ENCODE results near the gene KCNK4.
A peak's percentile ranks its signal among the peaks of the same experiment; 100 is the strongest.

Gene KCNK4

DNA sequence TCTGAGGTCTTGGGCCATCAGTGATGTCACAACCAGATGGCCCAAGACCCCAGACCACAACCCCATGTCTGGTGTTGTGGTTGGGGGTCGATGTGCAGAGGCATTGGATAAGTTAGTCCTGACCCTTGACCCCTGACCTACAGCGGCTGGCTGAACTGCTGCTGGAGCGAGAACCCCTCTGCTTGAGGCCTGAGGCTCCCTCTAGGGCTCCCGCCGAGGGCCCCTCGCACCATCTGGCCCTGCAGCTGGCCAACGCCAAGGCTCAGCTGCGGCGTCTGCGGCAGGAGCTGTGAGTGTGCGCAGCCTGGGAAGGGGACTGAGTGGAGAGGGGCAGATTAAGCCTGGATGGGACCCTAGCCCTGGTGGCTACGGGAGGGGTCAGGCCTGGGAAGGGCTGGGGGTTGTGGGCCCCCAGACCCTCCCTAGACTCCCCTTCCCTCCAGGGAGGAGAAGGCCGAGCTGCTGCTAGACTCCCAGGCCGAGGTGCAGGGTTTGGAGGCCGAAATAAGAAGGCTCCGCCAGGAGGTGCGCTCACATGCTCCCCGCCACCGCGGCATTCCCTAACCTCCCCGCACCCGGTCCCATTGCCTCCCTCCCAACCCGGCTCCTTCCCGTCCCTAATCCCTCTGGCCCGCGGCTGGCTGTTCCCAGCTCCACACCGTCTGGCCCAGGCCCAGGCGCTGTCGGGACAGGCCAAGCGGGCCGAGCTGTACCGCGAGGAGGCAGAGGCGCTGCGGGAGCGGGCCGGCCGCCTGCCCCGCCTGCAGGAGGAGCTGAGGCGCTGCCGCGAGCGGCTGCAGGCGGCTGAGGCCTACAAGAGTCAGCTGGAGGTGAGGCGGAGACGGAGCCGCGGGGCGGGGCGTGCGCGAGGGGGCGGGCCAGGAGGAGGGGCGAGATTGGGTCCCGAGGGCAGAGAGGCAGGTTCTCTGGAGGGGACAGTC, 51.0 kb downstream of the KCNK4 start:
- TF ChIP-seq FOXM1 (IDR thresholded peaks at IDR 0.05; ENCODE audit: borderline replicate concordance, low read depth) (no peak), NFIC (IDR thresholded peaks at IDR 0.05) (0 out of 2 replicates have a peak, but pooled peaks have one; percentile 33), ZBTB7A (IDR thresholded peaks at IDR 0.05; ENCODE audit: low read depth) (no peak), EGR1 (IDR thresholded peaks at IDR 0.05) (no peak), EP300 (IDR thresholded peaks at IDR 0.05; ENCODE audit: borderline replicate concordance) (no peak), RAD21 (IDR thresholded peaks at IDR 0.05; ENCODE audit: low read depth) (peak; percentile 36; the same call in 1 of the 2 replicates), CEBPB (IDR thresholded peaks at IDR 0.05) (no peak), TAF1 (IDR thresholded peaks at IDR 0.05; ENCODE audit: low read depth) (peak; percentile 35; the same call in 1 of the 2 replicates), YY1 (IDR thresholded peaks at IDR 0.05; ENCODE audit: low read depth) (no peak), MAX (IDR thresholded peaks at IDR 0.05) (0 out of 2 replicates have a peak, but pooled peaks have one; percentile 25), TEAD4 (IDR thresholded peaks at IDR 0.05) (no peak), TCF12 (IDR thresholded peaks at IDR 0.05; ENCODE audit: low read depth) (no peak), CREB1 (IDR thresholded peaks at IDR 0.05; ENCODE audit: low read depth) (no peak)
- TF ChIP-seq, protein P1, sequence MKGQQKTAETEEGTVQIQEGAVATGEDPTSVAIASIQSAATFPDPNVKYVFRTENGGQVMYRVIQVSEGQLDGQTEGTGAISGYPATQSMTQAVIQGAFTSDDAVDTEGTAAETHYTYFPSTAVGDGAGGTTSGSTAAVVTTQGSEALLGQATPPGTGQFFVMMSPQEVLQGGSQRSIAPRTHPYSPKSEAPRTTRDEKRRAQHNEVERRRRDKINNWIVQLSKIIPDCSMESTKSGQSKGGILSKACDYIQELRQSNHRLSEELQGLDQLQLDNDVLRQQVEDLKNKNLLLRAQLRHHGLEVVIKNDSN (IDR thresholded peaks at IDR 0.05): peak; percentile 38; the same call in 1 of the 2 replicates
- TF ChIP-seq, protein P2, sequence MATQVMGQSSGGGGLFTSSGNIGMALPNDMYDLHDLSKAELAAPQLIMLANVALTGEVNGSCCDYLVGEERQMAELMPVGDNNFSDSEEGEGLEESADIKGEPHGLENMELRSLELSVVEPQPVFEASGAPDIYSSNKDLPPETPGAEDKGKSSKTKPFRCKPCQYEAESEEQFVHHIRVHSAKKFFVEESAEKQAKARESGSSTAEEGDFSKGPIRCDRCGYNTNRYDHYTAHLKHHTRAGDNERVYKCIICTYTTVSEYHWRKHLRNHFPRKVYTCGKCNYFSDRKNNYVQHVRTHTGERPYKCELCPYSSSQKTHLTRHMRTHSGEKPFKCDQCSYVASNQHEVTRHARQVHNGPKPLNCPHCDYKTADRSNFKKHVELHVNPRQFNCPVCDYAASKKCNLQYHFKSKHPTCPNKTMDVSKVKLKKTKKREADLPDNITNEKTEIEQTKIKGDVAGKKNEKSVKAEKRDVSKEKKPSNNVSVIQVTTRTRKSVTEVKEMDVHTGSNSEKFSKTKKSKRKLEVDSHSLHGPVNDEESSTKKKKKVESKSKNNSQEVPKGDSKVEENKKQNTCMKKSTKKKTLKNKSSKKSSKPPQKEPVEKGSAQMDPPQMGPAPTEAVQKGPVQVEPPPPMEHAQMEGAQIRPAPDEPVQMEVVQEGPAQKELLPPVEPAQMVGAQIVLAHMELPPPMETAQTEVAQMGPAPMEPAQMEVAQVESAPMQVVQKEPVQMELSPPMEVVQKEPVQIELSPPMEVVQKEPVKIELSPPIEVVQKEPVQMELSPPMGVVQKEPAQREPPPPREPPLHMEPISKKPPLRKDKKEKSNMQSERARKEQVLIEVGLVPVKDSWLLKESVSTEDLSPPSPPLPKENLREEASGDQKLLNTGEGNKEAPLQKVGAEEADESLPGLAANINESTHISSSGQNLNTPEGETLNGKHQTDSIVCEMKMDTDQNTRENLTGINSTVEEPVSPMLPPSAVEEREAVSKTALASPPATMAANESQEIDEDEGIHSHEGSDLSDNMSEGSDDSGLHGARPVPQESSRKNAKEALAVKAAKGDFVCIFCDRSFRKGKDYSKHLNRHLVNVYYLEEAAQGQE (IDR thresholded peaks at IDR 0.05; ENCODE audit: low read depth): no peak

- TF ChIP-seq TEAD4 (IDR thresholded peaks at IDR 0.05) (no peak), ZBTB7A (IDR thresholded peaks at IDR 0.05; ENCODE audit: low read depth) (no peak), CREB1 (IDR thresholded peaks at IDR 0.05; ENCODE audit: low read depth) (no peak), RAD21 (IDR thresholded peaks at IDR 0.05; ENCODE audit: low read depth) (no peak), CEBPB (IDR thresholded peaks at IDR 0.05) (no peak), TAF1 (IDR thresholded peaks at IDR 0.05; ENCODE audit: low read depth) (no peak), YY1 (IDR thresholded peaks at IDR 0.05; ENCODE audit: low read depth) (no peak)
- TF ChIP-seq, protein P1 (IDR thresholded peaks at IDR 0.05): no peak
- TF ChIP-seq, protein P2 (IDR thresholded peaks at IDR 0.05; ENCODE audit: low read depth): no peak
These were observed 52.0 kb downstream of the KCNK4 start for GRCh38 chr11:64342869-64343745.

- TF ChIP-seq EGR1 (IDR thresholded peaks at IDR 0.05) (no peak), RAD21 (IDR thresholded peaks at IDR 0.05; ENCODE audit: low read depth) (peak; percentile 50)
These were observed 52.9 kb downstream of the KCNK4 start for GRCh38 chr11:64343767-64344559.

GRCh38 chr11:64344787-64345186, 53.7 kb downstream of the KCNK4 start:
- no peak for TF ChIP-seq EP300 (IDR thresholded peaks at IDR 0.05; ENCODE audit: borderline replicate concordance)
- TF ChIP-seq NFIC (IDR thresholded peaks at IDR 0.05): no peak
- TF ChIP-seq MAX (IDR thresholded peaks at IDR 0.05): no peak
- no peak for TF ChIP-seq CREB1 (IDR thresholded peaks at IDR 0.05; ENCODE audit: low read depth)
- no peak for TF ChIP-seq TAF1 (IDR thresholded peaks at IDR 0.05; ENCODE audit: low read depth)
- no peak for TF ChIP-seq RAD21 (IDR thresholded peaks at IDR 0.05; ENCODE audit: low read depth)
- no peak for TF ChIP-seq TCF12 (IDR thresholded peaks at IDR 0.05; ENCODE audit: low read depth)

Measured in Ishikawa (cell line).